Vagina (tissue), 2 donors: ENCODE data around the gene RNF166.

Experiments used
- CTCF ChIP-seq, 3 experiments: fragments of 450-650 bp in 2 of 3; fragments of 200-600 bp in 1 of 3; sonication (generic) in 1 of 3; IDR thresholded peaks; one replicate each; pipeline ENCODE4 v1.5.1; 2017 to 2019; ENCODE audit warnings: antibody characterized with exemption in 3 of 3, mild to moderate bottlenecking in 2 of 3, moderate library complexity in 2 of 3
- POLR2A ChIP-seq, 2 donors: fragments of 450-650 bp; IDR thresholded peaks; one replicate each; pipeline ENCODE4 v1.6.1; 2017; ENCODE audit warnings: antibody characterized with exemption in 2 of 2, mild to moderate bottlenecking in 2 of 2, moderate library complexity in 2 of 2

GRCh38 chr16:88703486-88704309, 2.5 kb downstream of the RNF166 start:
- TF ChIP-seq CTCF (IDR thresholded peaks at IDR 0.05) (no peak), POLR2A (IDR thresholded peaks at IDR 0.05) (no peak)
